Testis (tissue), 2 donors: ENCODE results near the gene ENTPD2.

Experiments
- POLR2A ChIP-seq: fragments of 450-650 bp; IDR thresholded peaks from one replicate; pipeline ENCODE4 v1.6.1; 2017; ENCODE audit warnings: antibody characterized with exemption, mild to moderate bottlenecking, moderate library complexity
- TF ChIP-seq, protein P1 (sequence below), 3 experiments: fragments of 450-650 bp in 2 of 3; fragments of 200-600 bp in 1 of 3; sonication (generic) in 1 of 3; IDR thresholded peaks; one replicate each; pipeline ENCODE4 v1.5.1; 2016 to 2019; ENCODE audit warnings: antibody characterized with exemption in 3 of 3, mild to moderate bottlenecking in 2 of 3, moderate library complexity in 1 of 3

DNA sequence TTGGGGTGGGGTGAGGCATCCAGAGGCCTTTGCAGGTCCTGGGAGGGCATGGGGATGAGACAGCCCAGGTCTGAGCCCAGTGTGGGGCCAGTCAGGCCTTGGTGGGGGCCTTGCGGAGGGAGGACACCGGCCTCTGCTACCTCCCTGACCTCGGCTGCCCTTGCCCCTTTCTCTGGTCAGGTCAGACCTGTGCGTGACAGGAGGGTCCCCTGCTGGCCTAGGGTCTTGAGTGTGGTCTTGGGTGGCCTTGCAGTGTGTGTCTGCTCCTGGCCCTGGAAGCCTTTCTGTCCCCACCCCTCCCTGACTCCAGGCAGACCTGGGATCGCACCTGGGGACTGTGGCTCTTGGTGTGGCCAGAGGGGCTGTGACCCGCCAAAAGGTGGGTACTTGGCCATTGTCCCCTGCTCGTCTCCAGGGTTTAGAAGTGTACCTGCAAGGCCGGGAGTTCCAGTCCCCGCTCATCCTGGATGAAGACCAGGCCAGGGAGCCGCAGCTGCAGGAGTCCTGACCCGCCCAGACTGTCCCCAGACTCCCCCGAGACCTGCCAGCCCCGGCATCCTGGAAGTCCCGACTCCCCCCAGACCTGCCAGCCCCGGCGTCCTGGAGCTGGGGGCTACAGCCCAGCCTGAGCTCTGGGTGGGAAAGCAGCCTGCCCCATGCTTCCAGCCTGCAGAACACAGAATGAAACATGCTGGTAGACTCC is 28.5 kb upstream of the ENTPD2 start:
- TF ChIP-seq, protein P1, sequence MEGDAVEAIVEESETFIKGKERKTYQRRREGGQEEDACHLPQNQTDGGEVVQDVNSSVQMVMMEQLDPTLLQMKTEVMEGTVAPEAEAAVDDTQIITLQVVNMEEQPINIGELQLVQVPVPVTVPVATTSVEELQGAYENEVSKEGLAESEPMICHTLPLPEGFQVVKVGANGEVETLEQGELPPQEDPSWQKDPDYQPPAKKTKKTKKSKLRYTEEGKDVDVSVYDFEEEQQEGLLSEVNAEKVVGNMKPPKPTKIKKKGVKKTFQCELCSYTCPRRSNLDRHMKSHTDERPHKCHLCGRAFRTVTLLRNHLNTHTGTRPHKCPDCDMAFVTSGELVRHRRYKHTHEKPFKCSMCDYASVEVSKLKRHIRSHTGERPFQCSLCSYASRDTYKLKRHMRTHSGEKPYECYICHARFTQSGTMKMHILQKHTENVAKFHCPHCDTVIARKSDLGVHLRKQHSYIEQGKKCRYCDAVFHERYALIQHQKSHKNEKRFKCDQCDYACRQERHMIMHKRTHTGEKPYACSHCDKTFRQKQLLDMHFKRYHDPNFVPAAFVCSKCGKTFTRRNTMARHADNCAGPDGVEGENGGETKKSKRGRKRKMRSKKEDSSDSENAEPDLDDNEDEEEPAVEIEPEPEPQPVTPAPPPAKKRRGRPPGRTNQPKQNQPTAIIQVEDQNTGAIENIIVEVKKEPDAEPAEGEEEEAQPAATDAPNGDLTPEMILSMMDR (IDR thresholded peaks at IDR 0.05), result no peak
- no peak for TF ChIP-seq POLR2A
